K562 (cell line): ENCODE data around the gene ROM1. TPM values are rescaled to one million over a fixed set of nuclear protein-coding genes. Genes with fewer than 3 reads are reported as not detected.

Experiments
- ATAC-seq: fragments of 200-7000 bp; cut with Tn5 transposase; 3 replicates; pipeline ENCODE4 v1.9.1; 2020; ENCODE audit warnings: moderate library complexity
- BruUV-seq: library from RNA; stranded (reverse); fragments of 400-500 nt; replicated peaks from 2 replicates; lab custom pipeline; 2021; lab: Mats Ljungman, UMichigan
- CTCF ChIA-PET: fragments of 300-600 bp; formaldehyde crosslinking; extraction: SDS; loops from one replicate; lab custom pipeline; 2021; ENCODE audit warnings: low intra/inter-chr PET ratio; lab: Yijun Ruan, JAX
- POLR2A ChIA-PET: fragments of 300-600, 350-650 bp; sonication (Branson Sonifier 250); formaldehyde crosslinking; extraction: SDS; loops from one replicate; lab custom pipeline; 2021; ENCODE audit warnings: antibody characterized with exemption, inconsistent platforms; lab: Yijun Ruan, JAX
- DNase-seq, 4 experiments: peaks; one replicate each; pipeline versions ENCODE4 v3.0.0 to v3.0.0-alpha.2; 2011 to 2018; ENCODE audit warnings: low spot score in 3 of 4, mixed read lengths in 3 of 4; ENCODE audit errors: extremely low read depth in 1 of 4
- FAIRE-seq: peaks from 2 replicates; lab custom pipeline; 2011; peaks lifted over from hg19 to GRCh38; lab: Jason Lieb, UNC
- H2AFZ ChIP-seq: 2 replicates; pipeline ENCODE4 v1.6.0; 2011; ENCODE audit warnings: low read depth, low read length, control low read depth, inconsistent platforms
- H3K27ac ChIP-seq: fragments of 200-600 bp; 3 replicates; pipeline ENCODE4 v1.8.0; 2011; ENCODE audit warnings: low read depth, mild to moderate bottlenecking, control low read depth, inconsistent platforms, low read length, moderate library complexity, mixed read lengths; ENCODE audit errors: extremely low read depth
- H3K27me3 ChIP-seq, 2 experiments: fragments of 300-600 bp in 1 of 2; 2 replicates in 1 of 2; 3 replicates in 1 of 2; pipeline versions ENCODE4 v1.6.0 to v1.8.0; 2011; ENCODE audit warnings: inconsistent platforms in 2 of 2, low read length in 2 of 2, mild to moderate bottlenecking in 1 of 2, mixed read lengths in 1 of 2, moderate library complexity in 1 of 2; ENCODE audit not compliant: control insufficient read depth in 2 of 2, insufficient read depth in 2 of 2
- H3K36me3 ChIP-seq: fragments of 300-600 bp; 3 replicates; pipeline ENCODE4 v1.8.0; 2011; ENCODE audit warnings: mild to moderate bottlenecking, low read length, inconsistent platforms; ENCODE audit not compliant: control insufficient read depth, insufficient read depth
- H3K4me1 ChIP-seq, 2 experiments: fragments of 200-600 bp in 1 of 2; replicated peaks in 1 of 2; 2 replicates in 1 of 2; 3 replicates in 1 of 2; pipeline versions ENCODE4 v1.5.1 to v1.8.0; 2011; ENCODE audit warnings: inconsistent platforms in 2 of 2, low read length in 2 of 2, mild to moderate bottlenecking in 1 of 2, mixed read lengths in 1 of 2, moderate library complexity in 1 of 2; ENCODE audit not compliant: control insufficient read depth in 2 of 2, insufficient read depth in 2 of 2
- H3K4me2 ChIP-seq: 2 replicates; pipeline ENCODE4 v1.6.1; 2011; ENCODE audit warnings: low read length, control low read depth, inconsistent platforms, mixed read lengths; ENCODE audit not compliant: insufficient read depth
- H3K4me3 ChIP-seq: fragments of 200-600 bp; sonication (generic), shearing (Covaris generic); 2 replicates; pipeline ENCODE4 v1.5.1; 2016; ENCODE audit warnings: control low read depth, inconsistent platforms
- H3K79me2 ChIP-seq: fragments of 200-600 bp; 3 replicates; pipeline ENCODE4 v1.8.0; 2011; ENCODE audit warnings: low read length, inconsistent platforms; ENCODE audit not compliant: control insufficient read depth, insufficient read depth
- H3K9ac ChIP-seq, 2 experiments: 2 replicates each; pipeline versions ENCODE4 v1.6.0 to v1.6.1; 2011; ENCODE audit warnings: low read depth in 2 of 2, low read length in 2 of 2, control low read depth in 1 of 2, inconsistent platforms in 1 of 2, mild to moderate bottlenecking in 1 of 2, mixed read lengths in 1 of 2; ENCODE audit not compliant: insufficient read depth in 1 of 2
- H3K9me1 ChIP-seq: one replicate; pipeline ENCODE4 v1.6.0; 2011; ENCODE audit warnings: inconsistent platforms, mild to moderate bottlenecking, low read length, moderate library complexity; ENCODE audit not compliant: control insufficient read depth, insufficient read depth
- H3K9me3 ChIP-seq: replicated peaks from 2 replicates; pipeline ENCODE4 v1.5.1; 2011; ENCODE audit warnings: low read depth, low read length, inconsistent platforms; ENCODE audit not compliant: control insufficient read depth, insufficient read depth
- H4K20me1 ChIP-seq: replicated peaks from 2 replicates; pipeline ENCODE4 v1.6.1; 2011; ENCODE audit warnings: low read length, inconsistent platforms, mixed read lengths; ENCODE audit not compliant: control insufficient read depth, insufficient read depth
- BACH1 ChIP-seq: fragments of 200-800 bp; sonication (Bioruptor generic); IDR thresholded peaks from 2 replicates; pipeline ENCODE4 v1.6.1; 2016; ENCODE audit warnings: missing genetic modification characterization, missing compliant biosample characterization
- CBX2 ChIP-seq: fragments of 200-600 bp; sonication (generic); IDR thresholded peaks from one replicate; pipeline ENCODE4 v1.6.1; 2012; ENCODE audit warnings: mild to moderate bottlenecking, low read length, inconsistent platforms; ENCODE audit not compliant: insufficient read depth, poor library complexity, severe bottlenecking
- CSDE1 ChIP-seq, 2 experiments: fragments of 450-650 bp; IDR thresholded peaks; 2 replicates each; pipeline ENCODE4 v1.6.1; 2016; ENCODE audit warnings: mild to moderate bottlenecking in 1 of 2
- DPF2 ChIP-seq: fragments of 450-650 bp; IDR thresholded peaks from 2 replicates; pipeline ENCODE4 v1.6.1; 2016
- HLTF ChIP-seq: fragments of 450-650 bp; IDR thresholded peaks from 2 replicates; pipeline ENCODE4 v1.6.1; 2016
- HNRNPK ChIP-seq: fragments of 200-400 bp; formaldehyde crosslinking; IDR thresholded peaks from one replicate; pipeline ENCODE4 v1.6.1; 2018; ENCODE audit warnings: mild to moderate bottlenecking, low read depth, low read length; ENCODE audit not compliant: poor library complexity, severe bottlenecking
- ID3 ChIP-seq, 2 experiments: fragments of 250-450 bp in 1 of 2; fragments of 450-650 bp in 1 of 2; sonication (Bioruptor Pico) in 1 of 2; IDR thresholded peaks; 2 replicates each; pipeline versions ENCODE4 v1.6.1 to v1.8.0; 2016 to 2021; ENCODE audit warnings: mild to moderate bottlenecking in 2 of 2, moderate library complexity in 2 of 2, missing compliant biosample characterization in 1 of 2, missing genetic modification characterization in 1 of 2
- MTF1 ChIP-seq: fragments of 250-450 bp; sonication (Bioruptor Pico); IDR thresholded peaks from 2 replicates; pipeline ENCODE4 v1.9.0; 2021; ENCODE audit warnings: moderate library complexity, mild to moderate bottlenecking, inconsistent platforms, borderline replicate concordance
- NR2F6 ChIP-seq: fragments of 450-650 bp; formaldehyde crosslinking; IDR thresholded peaks from 2 replicates; pipeline ENCODE4 v1.4.0; 2020; ENCODE audit warnings: mild to moderate bottlenecking
- SAP30 ChIP-seq: fragments of 200-600 bp; sonication (generic); IDR thresholded peaks from 2 replicates; pipeline ENCODE4 v1.6.1; 2012; ENCODE audit warnings: borderline replicate concordance, low read depth, mild to moderate bottlenecking, moderate library complexity, low read length, control low read depth, inconsistent platforms; ENCODE audit not compliant: insufficient read depth, poor library complexity, severe bottlenecking
- TARDBP ChIP-seq: fragments of 450-650 bp; IDR thresholded peaks from 2 replicates; pipeline ENCODE4 v1.6.1; 2016
- U2AF1 ChIP-seq: fragments of 200-400 bp; formaldehyde crosslinking; optimal IDR thresholded peaks from 2 replicates; pipeline ENCODE3; 2017; ENCODE audit warnings: mild to moderate bottlenecking, low read depth, low read length, moderate library complexity
- ZBTB49 ChIP-seq: sonication (generic); formaldehyde crosslinking; IDR thresholded peaks from 2 replicates; pipeline ENCODE4 v1.8.0; 2022; ENCODE audit warnings: missing genetic modification reagents, mild to moderate bottlenecking, borderline replicate concordance
- ZC3H4 ChIP-seq: sonication (generic); formaldehyde crosslinking; IDR thresholded peaks from 2 replicates; pipeline ENCODE4 v1.9.0; 2021; ENCODE audit warnings: missing genetic modification reagents, borderline replicate concordance
- ZNF586 ChIP-seq: fragments of 450-650 bp; formaldehyde crosslinking; conservative IDR thresholded peaks from 2 replicates; pipeline ENCODE4 v1.4.0; 2020; ENCODE audit warnings: mild to moderate bottlenecking, moderate library complexity
- WGBS: fragments of 100-300 bp; shearing (Covaris generic); methylation state at CpG from one replicate; pipeline ENCODE4 v1.1.6; 2016; ENCODE audit warnings: low coverage, mixed read lengths; ENCODE audit not compliant: insufficient coverage; ENCODE audit errors: missing lambda C conversion rate; 5-methylcytosine and 5-hydroxymethylcytosine counted together
- in situ Hi-C: fragments of 300-500 bp; cut with MboI; formaldehyde crosslinking; loops from 4 replicates; pipeline ENCODE4 v1.15.0; 2018; ENCODE audit warnings: inconsistent platforms, mixed read lengths
- intact Hi-C: fragments of 100-400 bp; cut with micrococcal nuclease; formaldehyde crosslinking; loops from 2 replicates; pipeline ENCODE4 v1.14.2; 2022
- polyA plus RNA-seq, 8 experiments: library from polyadenylated mRNA; depleted of rRNA in 4 of 8; stranded (reverse) in 5 of 8; unstranded in 3 of 8; fragments of >200 nt; fragmentation: Nextera tagmentation in 2 of 8; fragmentation: Illumina TruSeq in 1 of 8; extraction: Ambion mirVana in 2 of 8; extraction: Trizol in 1 of 8; gene quantifications; 2 replicates each; pipeline versions ENCODE4 v1.2.1 to v1.2.3, GENCODE V29; 2011 to 2014; ENCODE audit warnings: inconsistent platforms in 1 of 8, missing spikeins in 1 of 8
- total RNA-seq, 7 experiments: library from RNA; depleted of rRNA in 6 of 7; stranded (reverse); fragments of >200 nt in 6 of 7; fragmentation: Illumina TruSeq in 2 of 7; extraction: Trizol in 2 of 7; gene quantifications; 2 replicates each; pipeline versions ENCODE4 v1.2.1 to v1.2.3, GENCODE V29; 2011 to 2021; ENCODE audit warnings: low replicate concordance in 1 of 7
- TF ChIP-seq, protein P1 (sequence below): fragments of 450-650 bp; formaldehyde crosslinking; IDR thresholded peaks from 2 replicates; pipeline ENCODE4 v1.4.0; 2020; ENCODE audit warnings: mild to moderate bottlenecking, moderate library complexity

ROM1 gene
- total and polyA plus RNA-seq, 9 of the 15 experiments (the other 6 are each of a cell fraction or from before 2014, with no cell fraction given) = 0.75 to 4.0 (median 2.6) TPM

DNA sequence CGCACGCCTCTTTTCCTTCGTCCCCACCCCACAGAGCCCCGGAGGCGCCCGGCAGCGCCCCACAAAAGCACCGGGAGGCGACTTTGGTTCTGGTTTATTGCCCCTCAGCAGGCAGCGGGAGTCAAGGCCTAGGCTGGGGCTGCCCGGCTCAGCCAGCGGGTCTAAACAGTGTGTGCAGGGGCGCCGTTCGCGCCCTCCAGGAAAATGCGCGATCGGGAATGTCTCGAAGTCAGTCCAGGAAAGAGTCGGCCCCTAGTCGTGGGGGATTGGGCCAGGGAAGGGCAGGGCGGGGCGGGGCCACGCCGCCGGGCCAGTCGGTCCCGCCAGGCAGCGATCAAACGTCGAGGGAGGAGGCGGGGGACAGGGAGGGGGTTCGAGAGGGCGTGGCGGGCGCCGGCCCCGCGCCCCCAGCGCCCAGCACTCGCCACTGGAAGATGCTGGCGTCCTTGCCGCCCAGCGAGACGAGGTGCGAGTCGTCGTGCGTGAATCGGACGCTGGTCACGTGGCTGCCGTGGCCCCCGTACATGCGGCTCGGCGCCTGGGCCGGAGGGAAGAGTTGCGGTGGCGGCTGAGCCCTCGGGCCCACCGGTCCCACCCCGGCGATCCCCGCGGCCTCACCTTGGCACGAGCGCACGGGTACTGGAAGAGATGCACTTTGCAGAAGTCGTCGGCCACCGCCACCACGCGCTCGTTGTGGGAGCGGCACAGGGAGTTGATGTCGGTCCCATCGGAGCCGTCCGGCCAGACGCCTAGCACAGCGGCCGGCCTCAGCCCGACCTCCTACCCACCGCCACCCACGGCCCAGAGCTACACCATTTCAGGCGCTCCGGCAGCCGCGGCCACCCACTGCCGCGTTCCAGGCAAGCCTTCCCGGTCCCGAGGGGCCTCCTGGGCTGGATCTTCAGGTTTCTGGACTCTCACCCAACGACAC lies 10.7 kb upstream of the ROM1 start:
- no peaks in the 10 kb centered on the region for H3K27me3 ChIP-seq
- intact Hi-C loops (loop anchor here (5.0 kb wide), 1 partner anchor 70 kb away; the partner anchor contains the start of genes LBHD1 and UQCC3), in situ Hi-C loops (no loop called here)
- no peaks in the 10 kb centered on the region for H3K9me1 ChIP-seq
- H3K4me1 ChIP-seq = peaks cover 14 to 43% of the 10 kb centered on the region in 2 experiments; a peak in 4 of 5 replicates
- no peaks in the 10 kb centered on the region for H4K20me1 ChIP-seq
- CTCF ChIA-PET = no interaction called here
- H2AFZ ChIP-seq = peak overlapping the region; percentile 95
- FAIRE-seq = peak; percentile 23
- 48% methylated on average over 48 of the region's 96 CpGs for WGBS
- peak; percentile 31 for ATAC-seq
- H3K27ac ChIP-seq = peak overlapping the region; percentile 87
- peaks cover 44% of the 10 kb centered on the region for H3K79me2 ChIP-seq
- no peaks in the 10 kb centered on the region for H3K9me3 ChIP-seq
- H3K4me2 ChIP-seq = peak overlapping the region; percentile 95
- peak; percentile 83 to 86 (median 85) for DNase-seq
- POLR2A ChIA-PET = interaction anchor here (0.6 to 2.7 kb wide), 18 partner anchors 8 to 1113 kb away, joined by 3 to 45 read pairs (median 6); partner anchors contain the start of genes B3GAT3, C11orf98, CSKMT and EEF1G
- H3K4me3 ChIP-seq = peak overlapping the region; percentile 95
- peaks cover 70% of the 10 kb centered on the region for H3K36me3 ChIP-seq
- H3K9ac ChIP-seq = peak overlapping the region; percentile 80 to 97
- no TSS peak for BruUV-seq
- TF ChIP-seq ZBTB49 (CRISPR knock-in tag) (no peak), HNRNPK (peak; percentile 69), SAP30 (no peak), HLTF (no peak), BACH1 (tag) (no peak), CBX2 (no peak), ID3 (CRISPR knock-in tag; IDR thresholded peaks at IDR 0.05) (no peak), ID3 (tag; IDR thresholded peaks at IDR 0.05) (peak; percentile 48; the same call in 1 of the 2 replicates), ZNF586 (CRISPR knock-in tag) (no peak), TARDBP (no peak), CSDE1 (IDR thresholded peaks at IDR 0.05) (no peak), NR2F6 (CRISPR knock-in tag) (0 out of 2 replicates have a peak, but pooled peaks have one; percentile 32), ZC3H4 (CRISPR knock-in tag) (no peak), MTF1 (CRISPR knock-in tag) (no peak), U2AF1 (no peak), DPF2 (0 out of 2 replicates have a peak, but pooled peaks have one; percentile 16)
- TF ChIP-seq, protein P1, sequence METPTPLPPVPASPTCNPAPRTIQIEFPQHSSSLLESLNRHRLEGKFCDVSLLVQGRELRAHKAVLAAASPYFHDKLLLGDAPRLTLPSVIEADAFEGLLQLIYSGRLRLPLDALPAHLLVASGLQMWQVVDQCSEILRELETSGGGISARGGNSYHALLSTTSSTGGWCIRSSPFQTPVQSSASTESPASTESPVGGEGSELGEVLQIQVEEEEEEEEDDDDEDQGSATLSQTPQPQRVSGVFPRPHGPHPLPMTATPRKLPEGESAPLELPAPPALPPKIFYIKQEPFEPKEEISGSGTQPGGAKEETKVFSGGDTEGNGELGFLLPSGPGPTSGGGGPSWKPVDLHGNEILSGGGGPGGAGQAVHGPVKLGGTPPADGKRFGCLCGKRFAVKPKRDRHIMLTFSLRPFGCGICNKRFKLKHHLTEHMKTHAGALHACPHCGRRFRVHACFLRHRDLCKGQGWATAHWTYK (CRISPR knock-in tag) = 0 out of 2 replicates have a peak, but pooled peaks have one; percentile 25
